ENCODE results near the gene ZNF609.

DNA sequence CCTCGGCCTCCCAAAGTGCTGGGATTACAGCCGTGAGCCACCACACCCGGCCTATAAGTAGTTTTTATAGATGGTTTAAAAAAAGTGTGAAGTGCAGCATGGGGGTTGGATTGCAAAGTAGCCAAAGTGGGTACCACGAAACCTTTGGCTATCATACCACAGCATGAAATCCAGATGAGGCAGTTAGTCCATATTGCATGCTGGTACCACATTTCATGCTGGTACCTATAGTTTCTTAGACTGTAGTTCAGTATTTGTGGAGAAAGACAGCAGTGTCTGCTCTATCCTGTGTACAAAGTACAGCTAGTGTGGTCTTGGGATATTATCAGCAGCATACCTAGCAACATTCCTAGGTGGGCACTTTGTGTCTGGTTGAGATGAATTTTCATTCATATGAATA is 11.8 kb downstream of the ZNF609 start:
- TF ChIP-seq, protein P1, sequence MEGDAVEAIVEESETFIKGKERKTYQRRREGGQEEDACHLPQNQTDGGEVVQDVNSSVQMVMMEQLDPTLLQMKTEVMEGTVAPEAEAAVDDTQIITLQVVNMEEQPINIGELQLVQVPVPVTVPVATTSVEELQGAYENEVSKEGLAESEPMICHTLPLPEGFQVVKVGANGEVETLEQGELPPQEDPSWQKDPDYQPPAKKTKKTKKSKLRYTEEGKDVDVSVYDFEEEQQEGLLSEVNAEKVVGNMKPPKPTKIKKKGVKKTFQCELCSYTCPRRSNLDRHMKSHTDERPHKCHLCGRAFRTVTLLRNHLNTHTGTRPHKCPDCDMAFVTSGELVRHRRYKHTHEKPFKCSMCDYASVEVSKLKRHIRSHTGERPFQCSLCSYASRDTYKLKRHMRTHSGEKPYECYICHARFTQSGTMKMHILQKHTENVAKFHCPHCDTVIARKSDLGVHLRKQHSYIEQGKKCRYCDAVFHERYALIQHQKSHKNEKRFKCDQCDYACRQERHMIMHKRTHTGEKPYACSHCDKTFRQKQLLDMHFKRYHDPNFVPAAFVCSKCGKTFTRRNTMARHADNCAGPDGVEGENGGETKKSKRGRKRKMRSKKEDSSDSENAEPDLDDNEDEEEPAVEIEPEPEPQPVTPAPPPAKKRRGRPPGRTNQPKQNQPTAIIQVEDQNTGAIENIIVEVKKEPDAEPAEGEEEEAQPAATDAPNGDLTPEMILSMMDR (IDR thresholded peaks at IDR 0.05), result no peak
- TF ChIP-seq POLR2A (IDR thresholded peaks at IDR 0.05), result no peak
